CD4-positive, alpha-beta T cell treated with Interleukin-1 beta for 1 hour (primary cell): ENCODE data around the gene SELENOH.

Experiments used
- DNase-seq, 2 donors: peaks; one replicate each; pipeline ENCODE4 v3.0.0-alpha.2; 2020 to 2022

The SELENOH gene

GRCh38 chr11:57786436-57786835, 45.1 kb downstream of the SELENOH start:
- DNase-seq, result no peak

GRCh38 chr11:57787006-57787604, 45.8 kb downstream of the SELENOH start:
- no peak for DNase-seq

GRCh38 chr11:57787920-57788702, 46.8 kb downstream of the SELENOH start:
- DNase-seq, result peak in 1 of 2 donors; percentile 3

- no peak for DNase-seq
Observed at GRCh38 chr11:57788703-57789088, 47.4 kb downstream of the SELENOH start.

DNA sequence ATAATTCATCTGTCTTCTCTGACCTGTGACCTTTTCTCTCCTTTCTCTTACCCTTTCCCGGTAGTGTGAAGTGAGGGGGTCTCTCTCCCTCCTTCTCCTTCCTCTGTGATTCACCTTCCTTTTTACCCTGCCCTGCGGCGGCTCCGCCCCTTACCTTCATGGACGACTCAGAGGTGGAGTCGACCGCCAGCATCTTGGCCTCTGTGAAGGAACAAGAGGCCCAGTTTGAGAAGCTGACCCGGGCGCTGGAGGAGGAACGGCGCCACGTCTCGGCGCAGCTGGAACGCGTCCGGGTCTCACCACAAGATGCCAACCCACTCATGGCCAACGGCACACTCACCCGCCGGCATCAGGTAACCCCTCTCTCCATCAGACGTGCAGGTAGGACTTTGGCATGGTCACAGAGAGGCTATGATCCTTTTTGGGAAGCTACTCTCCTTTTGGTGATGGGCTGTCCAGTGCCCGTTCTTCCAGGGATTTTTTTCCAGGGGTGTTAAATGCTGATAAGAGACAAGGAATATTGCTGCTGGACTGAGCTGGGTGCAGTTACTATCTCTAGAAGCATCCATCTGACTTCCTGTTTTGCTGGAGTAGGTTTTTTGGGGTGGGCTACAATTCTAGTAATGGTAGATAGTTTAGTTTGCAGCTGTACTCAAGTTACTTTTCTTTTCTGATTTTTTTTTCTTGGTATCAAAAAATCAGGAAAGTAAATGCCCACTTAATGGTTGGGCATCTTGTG, 50.2 kb downstream of the SELENOH start:
- no peak for DNase-seq

DNA sequence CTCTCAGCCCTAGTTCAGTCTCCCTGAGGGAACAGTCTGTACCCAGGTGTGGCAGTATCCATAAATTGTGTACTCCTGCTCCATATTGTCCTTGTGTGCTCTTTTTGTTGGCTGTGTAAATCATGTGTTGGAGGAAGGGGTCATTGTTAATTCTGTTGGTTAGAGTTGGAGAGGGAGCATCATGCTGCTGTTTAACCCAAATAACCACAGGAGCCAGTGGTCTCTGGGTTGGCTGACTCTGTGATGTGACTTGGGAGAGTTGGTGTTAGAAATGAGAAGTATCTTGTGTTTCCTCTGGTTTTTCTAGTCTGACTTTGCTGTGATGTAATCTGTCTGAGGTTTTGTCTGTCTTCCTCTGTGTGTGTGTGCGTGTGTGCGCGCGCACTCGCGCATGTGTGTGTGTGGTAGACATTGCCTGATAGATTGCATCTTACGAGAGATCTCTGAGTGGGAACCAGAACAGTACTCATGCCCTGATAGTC, 50.8 kb downstream of the SELENOH start:
- DNase-seq, result peak; percentile 90 to 94

DNA sequence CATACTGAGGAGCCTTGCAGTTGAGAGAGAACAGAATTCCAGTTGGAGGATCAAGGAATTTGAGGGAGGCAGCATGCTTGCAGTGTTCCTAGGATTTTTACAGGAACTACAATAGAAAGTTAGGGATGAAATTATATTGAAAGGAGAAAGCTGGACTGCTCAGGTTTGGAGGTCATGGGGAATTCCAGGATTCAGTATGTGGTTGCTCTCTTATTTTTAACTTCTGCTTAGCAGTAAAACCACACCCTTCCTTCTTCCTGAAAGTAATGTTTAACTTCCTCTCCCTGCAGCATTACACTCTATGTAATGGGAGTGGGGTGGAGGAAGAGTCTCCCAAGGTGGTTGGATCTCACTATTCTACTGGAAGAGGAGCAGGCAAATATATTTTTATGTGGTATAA, 51.6 kb downstream of the SELENOH start:
- peak in 1 of 2 donors; percentile 11 for DNase-seq
